ENCODE data around the gene DDR1. TPM values are rescaled to one million over a fixed set of nuclear protein-coding genes. Genes with fewer than 3 reads are reported as not detected.

The DDR1 gene
- total RNA-seq, 1 donor from 2014 or later, result 457 TPM

DNA sequence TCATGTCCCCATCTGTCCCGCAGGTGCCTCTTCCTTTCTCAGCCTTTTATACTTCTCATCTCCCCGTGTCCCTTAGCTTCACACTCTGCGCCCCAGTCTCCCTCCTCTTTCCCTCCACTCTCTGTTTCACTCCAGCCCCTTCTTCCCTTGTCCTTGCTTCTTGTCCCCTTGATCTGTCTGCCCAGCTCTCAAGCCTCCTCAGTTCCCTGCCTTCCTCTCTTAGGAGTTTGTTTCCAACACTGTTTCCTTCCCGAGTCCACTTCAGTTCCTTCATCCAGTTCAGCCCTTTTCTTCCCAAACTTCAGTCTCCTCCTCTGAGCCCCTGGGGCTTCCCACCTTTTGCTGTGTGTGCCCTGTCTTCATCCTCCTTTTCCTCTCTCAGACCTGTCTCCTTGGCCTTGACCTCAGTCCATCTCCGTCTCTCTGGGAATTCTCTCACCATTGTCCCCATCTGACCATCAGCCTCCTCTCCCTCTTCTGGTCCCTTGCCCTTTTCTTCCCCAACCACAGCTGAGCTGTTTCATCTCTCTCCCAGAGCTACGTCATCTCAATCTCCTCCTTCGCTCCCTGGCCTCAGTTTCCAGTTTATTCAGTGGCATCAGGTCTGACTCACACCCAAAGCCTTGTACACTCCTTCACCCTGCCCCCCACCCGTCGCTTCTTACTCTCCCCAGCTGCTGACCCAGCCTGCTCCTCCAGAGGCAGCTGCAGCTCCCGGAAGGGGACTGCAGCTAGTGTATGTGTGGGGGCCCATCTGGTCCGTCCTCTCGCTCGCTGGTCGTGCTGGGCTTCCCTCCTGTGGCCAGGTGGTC is 2.7 kb upstream of the DDR1 start:
- no peak for DNase-seq (ENCODE audit: low spot score)

DNA sequence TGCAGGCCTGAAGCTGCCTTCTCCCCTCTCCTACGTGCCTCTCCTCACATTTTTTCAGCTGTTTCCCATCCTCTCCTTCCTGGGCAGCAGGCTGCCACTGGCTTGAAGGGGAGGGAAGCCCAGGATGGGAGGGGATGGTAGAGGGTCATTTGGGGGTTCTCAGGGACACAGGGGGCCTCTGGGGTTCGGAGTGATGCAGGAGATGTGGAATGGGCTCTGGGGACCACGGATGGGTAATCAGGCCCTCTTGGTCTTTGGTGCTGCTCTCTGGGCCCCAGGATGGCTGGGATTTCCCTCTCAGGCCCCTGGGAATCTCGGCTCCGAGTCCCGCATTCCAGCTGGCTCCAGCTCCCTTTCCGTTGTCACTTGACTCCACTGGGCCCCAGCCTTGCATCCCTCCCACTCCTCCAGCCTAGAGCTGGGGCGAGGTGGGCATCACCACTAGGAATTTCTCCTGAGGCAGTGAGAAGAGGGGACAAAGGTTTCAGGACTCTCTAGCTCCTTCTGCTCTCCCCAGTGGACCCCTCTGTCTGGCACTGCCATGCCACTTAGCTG is 2.0 kb upstream of the DDR1 start:
- DNase-seq (ENCODE audit: low spot score), result no peak

DNA sequence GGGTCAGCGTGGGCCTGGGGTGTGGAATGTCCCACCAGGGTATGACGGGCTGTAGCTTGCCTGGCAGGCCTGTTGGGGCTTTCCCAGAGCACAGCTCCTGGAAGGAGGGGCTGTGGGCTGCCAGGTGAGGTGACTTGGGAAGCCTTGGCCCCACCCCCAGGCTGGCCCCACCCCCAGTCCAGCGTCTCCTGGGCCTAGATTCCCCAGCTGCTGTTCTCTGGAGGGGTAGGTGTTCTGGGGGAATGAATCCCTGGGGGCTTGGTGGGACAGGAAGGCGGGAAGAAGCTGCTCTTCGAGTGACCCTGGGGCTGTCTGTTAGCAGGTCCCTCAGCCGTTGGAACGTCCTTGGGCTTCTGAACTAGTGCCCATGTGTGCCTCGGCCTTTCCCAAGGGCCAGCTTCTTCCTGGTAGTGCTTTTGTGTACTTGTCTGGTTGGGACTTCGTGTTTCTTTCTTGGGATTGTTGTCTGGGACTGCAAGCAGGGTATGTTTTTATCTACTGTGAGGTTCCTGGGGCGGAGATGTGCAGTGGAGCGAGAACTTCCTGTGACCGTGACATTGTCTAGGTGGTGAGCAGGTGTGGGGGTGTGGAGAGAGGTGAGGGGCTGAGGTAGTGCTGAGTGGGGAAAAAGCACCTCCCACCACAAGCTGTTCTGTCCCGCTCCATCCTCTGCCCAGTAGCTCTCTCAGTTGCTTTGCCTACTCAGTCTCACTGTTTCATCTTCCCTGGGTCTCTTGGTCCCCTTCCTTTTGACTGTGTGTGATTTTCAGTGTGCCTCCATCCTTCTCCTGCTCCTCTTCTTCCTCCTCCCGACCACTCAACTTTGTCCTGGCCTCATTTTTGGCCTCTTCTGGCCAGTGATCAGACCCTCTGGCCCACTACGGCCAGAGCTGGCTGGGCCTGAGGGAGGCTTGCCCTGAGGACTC is 1.3 kb upstream of the DDR1 start:
- DNase-seq (ENCODE audit: low spot score), result peak; percentile 77

- no peak for DNase-seq (ENCODE audit: low spot score)
Observed at GRCh38 chr6:30884521-30885480, 482 bp downstream of the DDR1 start.

DNA sequence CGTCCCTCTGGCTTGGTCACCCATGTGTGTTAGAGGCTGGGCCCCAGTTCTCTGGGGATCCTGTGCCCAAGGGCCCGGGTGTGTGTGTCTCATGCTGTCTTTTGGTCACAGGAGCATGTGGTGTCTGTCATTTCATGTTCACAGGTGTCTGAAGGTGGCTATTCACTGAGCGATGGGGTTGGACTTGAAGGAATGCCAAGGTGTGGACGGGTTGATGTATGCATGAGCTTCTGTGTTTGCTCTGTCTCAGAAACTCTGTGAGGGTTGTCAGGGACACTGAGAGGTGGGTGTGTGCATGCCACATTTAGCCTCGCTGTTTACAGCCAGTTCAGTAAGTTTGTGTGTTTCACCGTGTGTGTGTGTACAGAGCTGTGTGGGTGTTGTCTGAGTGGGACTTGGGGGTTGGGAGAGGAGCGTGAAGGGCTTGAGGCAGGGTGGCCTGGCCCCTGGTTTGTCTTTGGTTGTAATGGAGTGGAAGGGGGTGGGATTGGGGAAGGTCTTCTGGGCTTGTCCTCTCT is 1.2 kb downstream of the DDR1 start:
- DNase-seq (ENCODE audit: low spot score), result peak; percentile 77

DNA sequence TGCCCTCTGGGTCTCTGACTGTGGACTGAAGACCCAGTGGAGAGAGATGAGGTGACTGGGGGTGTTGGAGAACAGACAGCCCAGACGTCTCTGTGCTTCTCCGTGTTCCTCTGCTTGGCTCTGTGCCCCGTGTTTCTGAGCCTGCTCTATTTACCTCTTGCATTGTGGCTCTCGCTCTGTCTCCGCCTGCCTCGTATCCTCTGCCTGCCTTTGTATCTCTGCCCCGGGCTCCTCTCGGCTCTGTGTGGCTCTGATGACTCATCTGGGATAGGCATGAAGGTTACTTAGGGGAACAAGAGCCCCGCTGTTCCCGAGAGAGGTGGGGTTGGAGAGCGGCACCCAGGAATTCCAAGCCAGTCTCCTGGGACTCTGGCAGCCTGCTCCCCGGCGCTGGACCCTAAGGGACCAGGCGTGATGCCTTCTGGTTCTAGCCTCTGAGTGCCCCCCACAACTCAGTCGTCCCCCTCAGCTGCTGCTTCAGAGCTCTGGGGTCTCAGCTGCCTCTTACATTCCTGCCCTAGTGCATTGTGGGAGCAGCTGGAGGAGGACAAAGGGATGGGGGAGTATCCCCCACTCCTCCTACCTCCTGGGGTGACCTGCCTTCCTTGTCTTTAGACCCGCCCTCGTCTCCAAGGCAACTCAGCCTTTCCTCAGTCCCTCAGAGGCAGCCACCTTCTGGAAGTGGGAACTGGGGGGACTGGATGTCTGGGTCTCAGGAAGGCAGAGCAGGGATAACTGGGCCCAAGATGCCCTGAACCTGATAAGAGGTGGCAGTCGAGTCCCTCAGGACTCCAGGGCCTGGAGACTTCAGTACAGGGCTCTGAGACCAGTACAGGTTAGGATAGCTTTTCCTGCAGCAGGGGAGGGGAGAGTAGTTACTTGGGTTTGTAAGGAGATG is 1.9 kb downstream of the DDR1 start:
- peak; percentile 85 for DNase-seq (ENCODE audit: low spot score)

DNA sequence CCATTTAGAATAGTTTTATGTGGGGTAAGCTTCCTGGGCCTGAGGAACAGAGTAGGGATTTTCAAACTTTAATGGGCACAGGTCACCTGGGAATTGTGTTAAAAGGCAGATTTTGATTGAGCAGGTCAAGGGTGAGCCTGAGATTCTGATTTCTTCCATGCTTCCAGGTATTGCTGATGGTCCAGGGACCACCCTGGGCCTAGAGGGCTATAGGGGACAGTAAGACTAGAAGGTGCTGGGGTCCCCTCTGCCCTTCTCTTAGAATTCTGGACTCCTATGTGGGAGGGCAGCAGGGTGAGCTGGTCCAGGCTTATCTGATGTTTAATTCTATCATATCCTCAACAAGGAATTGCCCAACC is 2.6 kb downstream of the DDR1 start:
- DNase-seq (ENCODE audit: low spot score), result no peak

DNA sequence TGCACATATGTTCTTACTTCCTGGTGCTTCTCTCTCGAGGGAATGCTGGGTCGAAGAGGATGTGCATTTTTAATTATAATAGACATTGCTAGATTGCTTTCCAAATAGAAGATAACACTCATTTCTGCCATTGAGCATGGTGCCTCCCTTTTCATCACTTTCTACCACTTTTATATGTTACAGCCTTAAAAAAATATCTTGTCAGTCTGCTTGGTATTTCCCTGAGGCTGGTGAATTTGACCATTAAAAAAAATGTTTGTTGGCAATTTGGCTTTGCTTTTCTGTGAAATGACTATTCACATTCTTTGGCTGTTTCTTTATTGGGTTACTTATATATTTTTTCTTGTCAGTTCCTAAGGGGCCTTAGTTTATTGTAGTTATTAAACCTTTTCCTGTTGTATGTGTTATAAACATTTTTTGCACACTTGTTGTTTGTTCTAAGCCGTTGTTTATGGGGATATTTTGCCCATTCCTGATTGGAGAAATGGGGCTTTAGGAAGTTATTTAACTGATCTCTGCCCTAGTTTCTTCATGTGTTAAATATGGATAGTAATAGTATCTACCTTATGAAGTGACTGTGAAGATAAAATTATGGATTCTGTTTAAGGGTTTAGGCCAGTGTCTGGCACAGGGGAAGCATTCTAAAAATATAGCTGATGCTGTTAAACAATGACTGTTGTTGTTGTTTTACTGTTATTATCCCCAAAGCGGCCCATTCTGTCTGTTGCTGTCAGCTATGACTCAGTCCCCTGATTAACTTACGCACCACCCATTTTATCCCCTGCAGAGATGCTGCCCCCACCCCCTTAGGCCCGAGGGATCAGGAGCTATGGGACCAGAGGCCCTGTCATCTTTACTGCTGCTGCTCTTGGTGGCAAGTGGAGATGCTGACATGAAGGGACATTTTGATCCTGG is 3.8 kb downstream of the DDR1 start:
- no peak for DNase-seq (ENCODE audit: low spot score)

- no peak for DNase-seq (ENCODE audit: low spot score)
Observed at GRCh38 chr6:30888816-30889495, 4.6 kb downstream of the DDR1 start.

DNA sequence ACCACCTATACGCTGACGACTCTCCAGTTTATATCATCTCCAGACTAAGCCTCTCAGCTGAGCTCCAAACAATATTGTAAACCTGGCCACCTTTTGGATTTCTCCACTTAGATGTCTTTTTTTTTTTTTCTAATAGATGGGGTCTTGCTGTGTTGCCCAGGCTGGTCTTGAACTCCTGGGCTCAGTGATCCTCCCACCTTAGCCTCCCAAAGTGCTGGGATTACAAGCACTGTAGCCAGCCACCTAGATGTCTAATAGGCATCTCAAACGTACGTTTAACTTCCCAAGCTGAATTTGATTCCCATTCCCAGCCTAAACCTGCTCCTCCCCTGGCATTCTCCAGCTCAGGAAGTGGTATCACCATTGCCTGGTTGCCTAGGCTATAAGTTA is 5.2 kb downstream of the DDR1 start:
- DNase-seq (ENCODE audit: low spot score), result no peak

DNA sequence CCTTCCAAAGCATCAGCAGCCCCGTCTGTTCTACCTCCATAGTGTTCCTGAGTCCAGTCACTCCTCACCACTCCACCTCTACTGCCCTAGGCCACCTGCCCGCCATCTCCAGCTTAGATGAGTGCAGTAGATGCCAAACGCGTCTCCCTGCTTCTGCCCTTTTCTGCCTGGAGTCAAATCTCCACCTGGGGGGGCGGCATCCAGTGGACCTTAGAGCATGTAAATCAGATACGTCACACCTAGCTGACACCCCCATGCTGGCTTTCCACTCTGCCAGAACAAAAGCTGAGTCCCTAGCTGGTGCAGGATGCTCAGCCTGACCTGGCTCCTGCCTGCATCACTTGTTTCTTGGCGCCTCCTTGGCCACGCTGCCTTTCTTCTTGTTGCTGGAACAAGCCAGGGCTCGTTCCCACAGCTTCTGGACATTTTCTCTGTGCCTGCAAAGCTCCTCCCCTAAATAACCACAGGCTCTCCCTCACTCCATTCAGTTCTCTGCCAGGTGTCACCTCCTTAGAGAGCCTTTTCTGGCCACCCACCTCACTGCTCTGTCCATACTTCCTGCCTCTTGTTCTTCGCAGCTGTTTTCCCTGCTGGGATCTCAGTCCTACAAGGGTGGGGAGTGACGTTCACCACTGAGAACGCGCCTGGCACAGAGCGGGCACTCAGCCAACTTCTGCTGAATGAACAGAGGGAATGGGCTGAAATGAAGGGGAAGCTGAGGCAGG is 5.8 kb downstream of the DDR1 start:
- DNase-seq (ENCODE audit: low spot score), result no peak

DNA sequence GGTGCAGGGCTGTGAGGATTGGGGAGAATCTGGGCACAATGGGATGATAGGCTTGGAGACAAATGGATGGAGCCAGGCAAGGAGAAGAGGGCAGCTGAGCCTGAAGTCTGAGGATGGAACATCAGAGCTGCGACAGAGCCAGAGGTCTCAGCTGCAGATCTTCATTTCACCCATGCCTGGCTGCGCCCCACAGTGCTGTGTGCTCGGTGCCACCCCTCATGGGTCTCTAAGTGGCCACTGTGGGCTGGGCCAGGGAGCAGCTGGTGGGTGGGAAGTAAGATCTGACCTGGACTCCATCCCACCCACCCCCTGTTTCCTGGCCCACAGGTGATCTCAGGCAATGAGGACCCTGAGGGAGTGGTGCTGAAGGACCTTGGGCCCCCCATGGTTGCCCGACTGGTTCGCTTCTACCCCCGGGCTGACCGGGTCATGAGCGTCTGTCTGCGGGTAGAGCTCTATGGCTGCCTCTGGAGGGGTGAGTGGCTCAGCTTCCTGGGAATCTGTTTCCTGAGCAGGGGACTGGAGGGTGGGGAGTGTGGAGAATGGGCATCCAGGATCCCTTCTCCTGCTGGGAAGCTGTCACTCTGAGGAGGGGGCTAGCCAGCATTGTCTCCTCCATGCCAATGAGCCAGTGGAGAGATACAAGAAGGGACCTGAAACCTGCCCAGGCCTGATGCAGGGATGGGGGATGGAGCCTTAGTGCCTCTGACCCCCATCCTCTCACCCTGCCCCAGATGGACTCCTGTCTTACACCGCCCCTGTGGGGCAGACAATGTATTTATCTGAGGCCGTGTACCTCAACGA is 6.5 kb downstream of the DDR1 start:
- no peak for DNase-seq (ENCODE audit: low spot score)

DNA sequence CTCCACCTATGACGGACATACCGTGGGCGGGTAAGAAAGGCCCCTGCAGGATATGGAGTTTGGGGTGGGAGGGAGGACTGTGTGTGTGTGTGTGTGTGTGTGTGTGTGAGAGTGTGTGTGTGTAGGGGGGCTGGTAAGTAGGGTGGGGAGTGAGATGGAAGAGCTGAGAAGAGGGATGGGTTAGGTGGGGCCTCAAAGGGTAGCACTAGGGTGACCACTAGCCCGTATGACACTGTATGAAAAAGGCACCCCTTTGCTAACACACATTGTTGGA is 7.1 kb downstream of the DDR1 start:
- DNase-seq (ENCODE audit: low spot score), result no peak

DNA sequence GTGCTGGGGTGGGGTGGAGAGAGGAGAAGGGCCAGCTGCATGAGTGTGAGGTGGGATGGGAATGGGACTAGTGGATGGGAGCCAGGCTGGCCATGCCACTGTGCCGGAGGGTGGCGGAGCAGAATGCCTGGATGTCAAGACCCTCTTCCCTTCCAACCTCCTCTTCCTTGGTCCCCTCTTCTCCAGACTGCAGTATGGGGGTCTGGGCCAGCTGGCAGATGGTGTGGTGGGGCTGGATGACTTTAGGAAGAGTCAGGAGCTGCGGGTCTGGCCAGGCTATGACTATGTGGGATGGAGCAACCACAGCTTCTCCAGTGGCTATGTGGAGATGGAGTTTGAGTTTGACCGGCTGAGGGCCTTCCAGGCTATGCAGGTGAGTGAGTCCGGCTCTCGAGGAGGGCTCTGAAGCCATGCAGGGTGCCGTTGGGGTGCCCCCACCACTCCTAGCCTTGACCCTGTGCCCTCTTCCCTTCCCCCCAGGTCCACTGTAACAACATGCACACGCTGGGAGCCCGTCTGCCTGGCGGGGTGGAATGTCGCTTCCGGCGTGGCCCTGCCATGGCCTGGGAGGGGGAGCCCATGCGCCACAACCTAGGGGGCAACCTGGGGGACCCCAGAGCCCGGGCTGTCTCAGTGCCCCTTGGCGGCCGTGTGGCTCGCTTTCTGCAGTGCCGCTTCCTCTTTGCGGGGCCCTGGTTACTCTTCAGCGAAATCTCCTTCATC is 7.7 kb downstream of the DDR1 start:
- DNase-seq (ENCODE audit: low spot score), result no peak

- no peak for DNase-seq (ENCODE audit: low spot score)
Observed at GRCh38 chr6:30893001-30893591, 8.8 kb downstream of the DDR1 start.

DNA sequence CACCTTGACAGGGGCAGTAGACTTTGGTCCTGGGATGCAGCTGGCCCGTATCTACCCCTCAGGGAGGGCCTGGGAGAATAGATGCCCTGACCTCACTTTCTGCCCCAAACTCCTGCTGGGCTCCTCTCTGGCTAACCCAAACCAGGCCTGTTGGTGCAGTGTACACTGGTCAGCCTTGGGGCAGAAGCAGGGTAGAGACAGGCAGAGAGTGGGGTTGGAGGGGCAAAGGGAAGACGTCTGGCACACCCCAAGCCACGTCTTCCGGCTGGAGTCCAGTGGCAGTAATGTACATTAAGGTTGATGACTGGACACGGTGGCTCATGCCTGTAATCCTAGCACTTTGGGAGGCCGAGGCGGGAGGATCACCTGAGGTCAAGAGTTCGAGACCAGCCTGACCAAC is 9.3 kb downstream of the DDR1 start:
- no peak for DNase-seq (ENCODE audit: low spot score)

All from mucosa of gallbladder (tissue), 1 donor.